GM12878 (cell line): Measurements from ENCODE around the gene ACTR5. TPM values are rescaled to one million over a fixed set of nuclear protein-coding genes. Genes with fewer than 3 reads are reported as not detected.
A peak's percentile ranks its signal among the peaks of the same experiment; 100 is the strongest.

Experiments
- BCL3 ChIP-seq: IDR thresholded peaks from 2 replicates; pipeline ENCODE4 v1.6.1; 2011; ENCODE audit warnings: borderline replicate concordance, low read depth, mild to moderate bottlenecking, moderate library complexity, low read length; ENCODE audit not compliant: insufficient read depth, poor library complexity, severe bottlenecking
- BRCA1 ChIP-seq: IDR thresholded peaks from 2 replicates; pipeline ENCODE4 v1.6.1; 2011; ENCODE audit warnings: low read depth, low read length, improper control_type of control experiment
- CBX3 ChIP-seq: fragments of 200-600 bp; sonication (generic); IDR thresholded peaks from 2 replicates; pipeline ENCODE4 v1.6.1; 2016; ENCODE audit warnings: low read depth, borderline replicate concordance
- CREM ChIP-seq: IDR thresholded peaks from 2 replicates; pipeline ENCODE4 v1.6.1; 2014; ENCODE audit warnings: antibody characterized with exemption, low read depth
- EED ChIP-seq: sonication (generic); IDR thresholded peaks from 2 replicates; pipeline ENCODE4 v1.6.1; 2016; ENCODE audit warnings: antibody characterized with exemption, low read depth
- ESRRA ChIP-seq: IDR thresholded peaks from 2 replicates; pipeline ENCODE4 v1.6.1; 2012; ENCODE audit warnings: mild to moderate bottlenecking, low read length, improper control_type of control experiment
- LARP7 ChIP-seq: fragments of 450-650 bp; IDR thresholded peaks from 2 replicates; pipeline ENCODE4 v1.6.1; 2017; ENCODE audit warnings: mild to moderate bottlenecking
- MXI1 ChIP-seq: fragments of 150-350 bp; IDR thresholded peaks from 2 replicates; pipeline ENCODE4 v1.6.1; 2011; ENCODE audit warnings: low read depth, mild to moderate bottlenecking, inconsistent platforms, low read length, improper control_type of control experiment
- RAD51 ChIP-seq: fragments of 450-650 bp; IDR thresholded peaks from 2 replicates; pipeline ENCODE4 v1.6.1; 2016; ENCODE audit warnings: moderate library complexity, mild to moderate bottlenecking, inconsistent platforms
- RB1 ChIP-seq: fragments of 450-650 bp; formaldehyde crosslinking; IDR thresholded peaks from 2 replicates; pipeline ENCODE4 v1.6.1; 2017; ENCODE audit warnings: mild to moderate bottlenecking, borderline replicate concordance
- RBBP5 ChIP-seq: fragments of 200-600 bp; sonication (generic); conservative IDR thresholded peaks from 2 replicates; pipeline ENCODE4 v1.6.1; 2016
- RFX5 ChIP-seq: IDR thresholded peaks from 2 replicates; pipeline ENCODE4 v1.6.1; 2011; ENCODE audit warnings: low read depth, low read length, improper control_type of control experiment
- SKIL ChIP-seq: fragments of 450-650 bp; IDR thresholded peaks from 2 replicates; pipeline ENCODE4 v1.6.1; 2017; ENCODE audit warnings: mild to moderate bottlenecking, low read depth, inconsistent platforms; ENCODE audit not compliant: poor library complexity, severe bottlenecking
- SMARCA5 ChIP-seq: fragments of 450-650 bp; IDR thresholded peaks from 2 replicates; pipeline ENCODE4 v1.6.1; 2017; ENCODE audit warnings: mild to moderate bottlenecking
- TCF7 ChIP-seq: IDR thresholded peaks from 2 replicates; pipeline ENCODE4 v1.6.1; 2014; ENCODE audit warnings: antibody characterized with exemption, borderline replicate concordance
- WRNIP1 ChIP-seq: IDR thresholded peaks from 2 replicates; pipeline ENCODE4 v1.6.1; 2011; ENCODE audit warnings: low read depth, low read length, improper control_type of control experiment, borderline replicate concordance
- ZNF274 ChIP-seq: IDR thresholded peaks from one replicate; pipeline ENCODE4 v1.8.0; 2011; ENCODE audit not compliant: insufficient read length, insufficient read depth
- polyA plus RNA-seq, 11 experiments: library from polyadenylated mRNA; depleted of rRNA in 4 of 11; unstranded in 6 of 11; stranded (reverse) in 5 of 11; fragments of >200 nt; fragmentation: Nextera tagmentation in 4 of 11; fragmentation: Illumina TruSeq in 1 of 11; extraction: Ambion mirVana in 4 of 11; extraction: Trizol in 1 of 11; gene quantifications; 1 replicate in 1 of 11; 2 replicates in 10 of 11; pipeline versions ENCODE4 v1.2.1 to v1.2.3, GENCODE V29; 2011 to 2016; ENCODE audit warnings: inconsistent platforms in 2 of 11, missing spikeins in 2 of 11, low read depth in 1 of 11
- total RNA-seq, 4 experiments: library from RNA; depleted of rRNA in 3 of 4; stranded (reverse); fragments of >200 nt in 3 of 4; fragmentation: Illumina TruSeq in 1 of 4; extraction: Trizol in 1 of 4; gene quantifications; 2 replicates each; pipeline versions ENCODE4 v1.2.1 to v1.2.3, GENCODE V29; 2013 to 2021
- TF ChIP-seq, protein P1 (sequence below): IDR thresholded peaks from 2 replicates; pipeline ENCODE4 v1.6.1; 2011; ENCODE audit warnings: low read depth, low read length, improper control_type of control experiment, borderline replicate concordance
- TF ChIP-seq, protein P2 (sequence below): IDR thresholded peaks from 2 replicates; pipeline ENCODE4 v1.6.1; 2012; ENCODE audit warnings: low read depth, low read length, improper control_type of control experiment
- TF ChIP-seq, protein P3 (sequence below): fragments of 450-650 bp; IDR thresholded peaks from 2 replicates; pipeline ENCODE4 v1.6.1; 2017; ENCODE audit warnings: mild to moderate bottlenecking, moderate library complexity

Gene ACTR5
- total and polyA plus RNA-seq, 10 of the 15 experiments (the other 5 are each of a cell fraction or from before 2014, with no cell fraction given), result 0.52 to 14.7 (median 8.8) TPM

GRCh38 chr20:38804682-38805501 is 56.6 kb downstream of the ACTR5 start (continued):
- TF ChIP-seq BRCA1, result 0 out of 2 replicates have a peak, but pooled peaks have one; percentile 35
- peak; percentile 49 for TF ChIP-seq SKIL
- TF ChIP-seq RB1, result no peak
- TF ChIP-seq ZNF274, result no peak
- no peak for TF ChIP-seq ESRRA
- TF ChIP-seq BCL3, result no peak
- no peak; the same call in 1 of the 2 replicates for TF ChIP-seq LARP7
- TF ChIP-seq RFX5, result no peak
- no peak for TF ChIP-seq RAD51
- TF ChIP-seq, protein P1, sequence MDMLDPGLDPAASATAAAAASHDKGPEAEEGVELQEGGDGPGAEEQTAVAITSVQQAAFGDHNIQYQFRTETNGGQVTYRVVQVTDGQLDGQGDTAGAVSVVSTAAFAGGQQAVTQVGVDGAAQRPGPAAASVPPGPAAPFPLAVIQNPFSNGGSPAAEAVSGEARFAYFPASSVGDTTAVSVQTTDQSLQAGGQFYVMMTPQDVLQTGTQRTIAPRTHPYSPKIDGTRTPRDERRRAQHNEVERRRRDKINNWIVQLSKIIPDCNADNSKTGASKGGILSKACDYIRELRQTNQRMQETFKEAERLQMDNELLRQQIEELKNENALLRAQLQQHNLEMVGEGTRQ, result no peak
- peak; percentile 93 for TF ChIP-seq SMARCA5
- TF ChIP-seq, protein P2, sequence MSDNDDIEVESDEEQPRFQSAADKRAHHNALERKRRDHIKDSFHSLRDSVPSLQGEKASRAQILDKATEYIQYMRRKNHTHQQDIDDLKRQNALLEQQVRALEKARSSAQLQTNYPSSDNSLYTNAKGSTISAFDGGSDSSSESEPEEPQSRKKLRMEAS, result no peak
- no peak for TF ChIP-seq RBBP5
- peak; percentile 81 for TF ChIP-seq CREM
- peak; percentile 97 for TF ChIP-seq EED
- TF ChIP-seq TCF7, result no peak
- TF ChIP-seq, protein P3, sequence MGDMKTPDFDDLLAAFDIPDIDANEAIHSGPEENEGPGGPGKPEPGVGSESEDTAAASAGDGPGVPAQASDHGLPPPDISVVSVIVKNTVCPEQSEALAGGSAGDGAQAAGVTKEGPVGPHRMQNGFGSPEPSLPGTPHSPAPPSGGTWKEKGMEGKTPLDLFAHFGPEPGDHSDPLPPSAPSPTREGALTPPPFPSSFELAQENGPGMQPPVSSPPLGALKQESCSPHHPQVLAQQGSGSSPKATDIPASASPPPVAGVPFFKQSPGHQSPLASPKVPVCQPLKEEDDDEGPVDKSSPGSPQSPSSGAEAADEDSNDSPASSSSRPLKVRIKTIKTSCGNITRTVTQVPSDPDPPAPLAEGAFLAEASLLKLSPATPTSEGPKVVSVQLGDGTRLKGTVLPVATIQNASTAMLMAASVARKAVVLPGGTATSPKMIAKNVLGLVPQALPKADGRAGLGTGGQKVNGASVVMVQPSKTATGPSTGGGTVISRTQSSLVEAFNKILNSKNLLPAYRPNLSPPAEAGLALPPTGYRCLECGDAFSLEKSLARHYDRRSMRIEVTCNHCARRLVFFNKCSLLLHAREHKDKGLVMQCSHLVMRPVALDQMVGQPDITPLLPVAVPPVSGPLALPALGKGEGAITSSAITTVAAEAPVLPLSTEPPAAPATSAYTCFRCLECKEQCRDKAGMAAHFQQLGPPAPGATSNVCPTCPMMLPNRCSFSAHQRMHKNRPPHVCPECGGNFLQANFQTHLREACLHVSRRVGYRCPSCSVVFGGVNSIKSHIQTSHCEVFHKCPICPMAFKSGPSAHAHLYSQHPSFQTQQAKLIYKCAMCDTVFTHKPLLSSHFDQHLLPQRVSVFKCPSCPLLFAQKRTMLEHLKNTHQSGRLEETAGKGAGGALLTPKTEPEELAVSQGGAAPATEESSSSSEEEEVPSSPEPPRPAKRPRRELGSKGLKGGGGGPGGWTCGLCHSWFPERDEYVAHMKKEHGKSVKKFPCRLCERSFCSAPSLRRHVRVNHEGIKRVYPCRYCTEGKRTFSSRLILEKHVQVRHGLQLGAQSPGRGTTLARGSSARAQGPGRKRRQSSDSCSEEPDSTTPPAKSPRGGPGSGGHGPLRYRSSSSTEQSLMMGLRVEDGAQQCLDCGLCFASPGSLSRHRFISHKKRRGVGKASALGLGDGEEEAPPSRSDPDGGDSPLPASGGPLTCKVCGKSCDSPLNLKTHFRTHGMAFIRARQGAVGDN, result 0 out of 2 replicates have a peak, but pooled peaks have one; percentile 12
- TF ChIP-seq CBX3, result no peak
- no peak for TF ChIP-seq WRNIP1
- TF ChIP-seq MXI1, result no peak
